Transverse colon (tissue), 4 donors: ENCODE data around the gene SLC29A1. TPM values are rescaled to one million over a fixed set of nuclear protein-coding genes. Genes with fewer than 3 reads are reported as not detected.
A peak's percentile ranks its signal among the peaks of the same experiment; 100 is the strongest.

ENCODE experiments used
- DNase-seq: peaks from one replicate; pipeline ENCODE4 v3.0.0-alpha.2; 2019
- H3K27ac ChIP-seq, 4 donors: fragments of 200-600 bp; sonication (generic); 2 replicates each; pipeline ENCODE4 v1.5.1; 2016 to 2018; ENCODE audit warnings: inconsistent platforms in 4 of 4
- H3K27me3 ChIP-seq: fragments of 200-600 bp; sonication (generic); 2 replicates; pipeline ENCODE4 v1.5.1; 2017; ENCODE audit warnings: inconsistent platforms
- H3K36me3 ChIP-seq, 4 donors: fragments of 200-600 bp; sonication (generic); 2 replicates each; pipeline ENCODE4 v1.5.1; 2017 to 2019; ENCODE audit warnings: inconsistent platforms in 4 of 4
- H3K4me1 ChIP-seq, 4 donors: fragments of 200-600 bp; sonication (generic); 2 replicates each; pipeline ENCODE4 v1.5.1; 2017 to 2020; ENCODE audit warnings: inconsistent platforms in 4 of 4
- H3K4me3 ChIP-seq, 4 donors: fragments of 200-600 bp; sonication (generic); 1 replicate in 1 of 4; 2 replicates in 3 of 4; pipeline versions ENCODE4 v1.5.1 to v1.6.1; 2017 to 2019; ENCODE audit warnings: inconsistent platforms in 4 of 4
- H3K9me3 ChIP-seq, 2 donors: fragments of 200-600 bp; sonication (generic); 2 replicates each; pipeline ENCODE4 v1.5.1; 2017 to 2019; ENCODE audit warnings: inconsistent platforms in 2 of 2
- EP300 ChIP-seq: sonication (generic); formaldehyde crosslinking; IDR thresholded peaks from one replicate; pipeline ENCODE4 v1.6.1; 2017; ENCODE audit warnings: antibody characterized with exemption, low read depth
- POLR2A ChIP-seq: fragments of 450-650 bp; IDR thresholded peaks from one replicate; pipeline ENCODE4 v1.6.1; 2016; ENCODE audit warnings: antibody characterized with exemption, mild to moderate bottlenecking, moderate library complexity
- POLR2AphosphoS5 ChIP-seq, 3 donors: sonication (generic); formaldehyde crosslinking; IDR thresholded peaks; one replicate each; pipeline ENCODE4 v1.6.1; 2016; ENCODE audit warnings: antibody characterized with exemption in 3 of 3
- WGBS, 2 donors: methylation state at CpG; one replicate each; pipeline ENCODE4 v1.1.5; 2018; ENCODE audit warnings: low coverage in 1 of 2; 5-methylcytosine and 5-hydroxymethylcytosine counted together
- in situ Hi-C, 4 donors: fragments of 200-750 bp; cut with MboI; loops; one replicate each; pipeline versions ENCODE4 v1.15.0 to v1.15.1; 2017; ENCODE audit warnings: low sequenced_read_pairs in 3 of 4, low pct_ligation_motif_present in 1 of 4, low pct_unique_long_range_greater_than_20kb in 1 of 4
- intact Hi-C: fragments of 100-400 bp; cut with DNase I; formaldehyde crosslinking; loops from one replicate; pipeline ENCODE4 v1.15.1; 2023; ENCODE audit warnings: low total_unique reads
- total RNA-seq, 4 donors: library from RNA; depleted of rRNA; stranded (reverse); fragments of >200 nt; gene quantifications; one replicate each; pipeline ENCODE4 v1.1.0, GENCODE V29; 2016
- TF ChIP-seq, protein P1 (sequence below), 5 experiments: fragments of 200-600 bp in 3 of 5; fragments of 450-650 bp in 2 of 5; sonication (generic) in 3 of 5; IDR thresholded peaks; 1 replicate in 2 of 5; 2 replicates in 3 of 5; pipeline ENCODE4 v1.5.1; 2016 to 2017; ENCODE audit warnings: antibody characterized with exemption in 5 of 5, inconsistent platforms in 3 of 5, mild to moderate bottlenecking in 2 of 5, moderate library complexity in 1 of 5

Gene SLC29A1
- total RNA-seq, 4 donors from 2014 or later = 25.1 to 45.2 (median 35.6) TPM

DNA sequence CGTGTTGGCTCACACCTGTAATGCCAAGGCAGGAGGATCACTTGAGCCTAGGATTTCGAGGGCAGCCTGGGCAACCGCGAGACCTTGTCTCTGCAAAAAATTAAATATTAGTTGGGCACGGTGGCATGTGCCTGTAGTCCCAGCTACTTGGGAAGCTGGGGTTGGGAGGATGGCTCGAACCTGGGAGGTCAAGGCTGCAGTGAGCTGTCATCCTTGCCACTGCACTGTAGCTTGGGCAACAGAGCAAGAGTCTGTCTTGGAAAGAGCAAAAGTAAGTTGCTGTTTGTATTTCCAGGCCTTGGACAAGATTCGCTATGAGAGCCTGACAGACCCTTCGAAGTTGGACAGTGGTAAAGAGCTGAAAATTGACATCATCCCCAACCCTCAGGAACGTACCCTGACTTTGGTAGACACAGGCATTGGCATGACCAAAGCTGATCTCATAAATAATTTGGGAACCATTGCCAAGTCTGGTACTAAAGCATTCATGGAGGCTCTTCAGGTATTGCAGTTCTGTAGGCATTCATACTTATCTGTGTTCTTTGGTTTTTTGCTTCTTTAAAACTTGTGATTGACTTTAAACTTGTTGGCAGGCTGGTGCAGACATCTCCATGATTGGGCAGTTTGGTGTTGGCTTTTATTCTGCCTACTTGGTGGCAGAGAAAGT, 25.8 kb downstream of the SLC29A1 start:
- 49 to 76% methylated on average over 4 to 9 of the region's 9 CpGs for WGBS, 2 donors
- H3K27me3 ChIP-seq = no peaks in the 10 kb centered on the region
- TF ChIP-seq, protein P1, sequence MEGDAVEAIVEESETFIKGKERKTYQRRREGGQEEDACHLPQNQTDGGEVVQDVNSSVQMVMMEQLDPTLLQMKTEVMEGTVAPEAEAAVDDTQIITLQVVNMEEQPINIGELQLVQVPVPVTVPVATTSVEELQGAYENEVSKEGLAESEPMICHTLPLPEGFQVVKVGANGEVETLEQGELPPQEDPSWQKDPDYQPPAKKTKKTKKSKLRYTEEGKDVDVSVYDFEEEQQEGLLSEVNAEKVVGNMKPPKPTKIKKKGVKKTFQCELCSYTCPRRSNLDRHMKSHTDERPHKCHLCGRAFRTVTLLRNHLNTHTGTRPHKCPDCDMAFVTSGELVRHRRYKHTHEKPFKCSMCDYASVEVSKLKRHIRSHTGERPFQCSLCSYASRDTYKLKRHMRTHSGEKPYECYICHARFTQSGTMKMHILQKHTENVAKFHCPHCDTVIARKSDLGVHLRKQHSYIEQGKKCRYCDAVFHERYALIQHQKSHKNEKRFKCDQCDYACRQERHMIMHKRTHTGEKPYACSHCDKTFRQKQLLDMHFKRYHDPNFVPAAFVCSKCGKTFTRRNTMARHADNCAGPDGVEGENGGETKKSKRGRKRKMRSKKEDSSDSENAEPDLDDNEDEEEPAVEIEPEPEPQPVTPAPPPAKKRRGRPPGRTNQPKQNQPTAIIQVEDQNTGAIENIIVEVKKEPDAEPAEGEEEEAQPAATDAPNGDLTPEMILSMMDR (IDR thresholded peaks at IDR 0.05) = no peak
- TF ChIP-seq POLR2A (no peak), POLR2AphosphoS5 (IDR thresholded peaks at IDR 0.05) (no peak), EP300 (no peak)
- DNase-seq = no peak
- peak overlapping the region in 1 of 4 donors; percentile 98 for H3K4me3 ChIP-seq
- peak overlapping the region in 2 of 4 donors; percentile 93 to 94 for H3K27ac ChIP-seq
- H3K36me3 ChIP-seq = peaks cover 0 to 54% (median 23%) of the 10 kb centered on the region in 4 donors
- H3K9me3 ChIP-seq = no peaks in the 10 kb centered on the region
- peaks cover 4 to 28% (median 16%) of the 10 kb centered on the region in 4 donors for H3K4me1 ChIP-seq
- in situ Hi-C loops (no loop called here), intact Hi-C loops (no loop called here)

GRCh38 chr6:44250067-44250717, 26.8 kb downstream of the SLC29A1 start:
- Histone ChIP-seq H3K9me3 (no peaks in the 10 kb centered on the region), H3K36me3 (peaks cover 0 to 61% (median 28%) of the 10 kb centered on the region in 4 donors), H3K27me3 (no peaks in the 10 kb centered on the region), H3K4me3 (no peak overlapping the region), H3K4me1 (peaks cover 4 to 28% (median 17%) of the 10 kb centered on the region in 4 donors), H3K27ac (no peak overlapping the region)
- WGBS, 2 donors = 67 to 68% methylated on average over 6 of the region's 6 CpGs
- no peak for TF ChIP-seq POLR2A
- no peak for TF ChIP-seq EP300
- no peak for TF ChIP-seq POLR2AphosphoS5 (IDR thresholded peaks at IDR 0.05)
- TF ChIP-seq, protein P1 (IDR thresholded peaks at IDR 0.05) = no peak
- intact Hi-C loops = no loop called here
- DNase-seq = no peak
- in situ Hi-C loops = no loop called here

DNA sequence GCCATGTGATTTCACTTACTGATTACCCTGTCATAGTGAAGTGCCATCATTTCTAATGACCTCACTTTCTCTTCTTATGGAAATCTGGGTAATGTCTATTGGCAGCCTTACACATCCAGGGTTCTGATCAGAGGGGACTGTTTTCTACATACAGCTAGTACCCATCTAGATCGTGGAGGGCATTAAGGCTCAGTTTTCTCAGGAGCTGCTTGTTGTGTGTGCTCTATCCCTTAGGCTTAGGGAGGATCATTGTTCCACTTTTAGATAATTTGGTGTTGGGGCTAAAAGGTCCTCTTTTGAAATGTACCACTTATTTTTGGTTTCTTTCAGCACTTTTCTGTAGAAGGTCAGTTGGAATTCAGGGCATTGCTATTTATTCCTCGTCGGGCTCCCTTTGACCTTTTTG, 27.3 kb downstream of the SLC29A1 start:
- intact Hi-C loops (no loop called here), in situ Hi-C loops (no loop called here)
- Histone ChIP-seq H3K27me3 (no peaks in the 10 kb centered on the region), H3K36me3 (peaks cover 0 to 61% (median 28%) of the 10 kb centered on the region in 4 donors), H3K4me3 (no peak overlapping the region), H3K27ac (no peak overlapping the region), H3K9me3 (no peaks in the 10 kb centered on the region), H3K4me1 (peaks cover 4 to 27% (median 17%) of the 10 kb centered on the region in 4 donors)
- WGBS, 2 donors = 42 to 73% methylated on average over 1 to 3 of the region's 3 CpGs
- TF ChIP-seq, protein P1 (IDR thresholded peaks at IDR 0.05) = no peak
- TF ChIP-seq EP300 (no peak), POLR2A (no peak), POLR2AphosphoS5 (IDR thresholded peaks at IDR 0.05) (no peak)
- DNase-seq = no peak
